GM23338 (cell line): Measurements from ENCODE around the gene COL4A2. TPM values are rescaled to one million over a fixed set of nuclear protein-coding genes. Genes with fewer than 3 reads are reported as not detected.

ENCODE experiments used
- ATAC-seq: fragments of 200-7000 bp; cut with Tn5 transposase; 3 replicates; pipeline ENCODE4 v1.9.1; 2020
- DNase-seq: peaks from one replicate; pipeline ENCODE4 v3.0.0-alpha.2; 2015; ENCODE audit warnings: low spot score
- H2AFZ ChIP-seq: fragments of 200-600 bp; sonication (generic); 2 replicates; pipeline ENCODE4 v1.8.0; 2016; ENCODE audit warnings: antibody characterized with exemption, mild to moderate bottlenecking, moderate library complexity
- H3F3A ChIP-seq: fragments of 200-600 bp; sonication (generic); replicated peaks from 2 replicates; pipeline ENCODE4 v1.8.0; 2017; ENCODE audit warnings: antibody characterized with exemption, mixed run types, low read depth
- H3K27ac ChIP-seq: fragments of 200-600 bp; sonication (generic); 2 replicates; pipeline ENCODE4 v1.6.1; 2016; ENCODE audit warnings: low read depth
- H3K27me3 ChIP-seq: fragments of 200-600 bp; sonication (generic); 2 replicates; pipeline ENCODE4 v1.8.0; 2016; ENCODE audit warnings: mild to moderate bottlenecking, mixed run types, moderate library complexity; ENCODE audit not compliant: insufficient read depth
- H3K36me3 ChIP-seq: fragments of 200-600 bp; sonication (generic); 2 replicates; pipeline ENCODE4 v1.8.0; 2016; ENCODE audit warnings: mild to moderate bottlenecking; ENCODE audit not compliant: insufficient read depth
- H3K4me1 ChIP-seq: fragments of 200-600 bp; sonication (generic); 2 replicates; pipeline ENCODE4 v1.8.0; 2016; ENCODE audit warnings: mild to moderate bottlenecking, moderate library complexity; ENCODE audit not compliant: insufficient read depth
- H3K4me2 ChIP-seq: fragments of 200-600 bp; sonication (generic); 2 replicates; pipeline ENCODE4 v1.7.1; 2017; ENCODE audit warnings: mixed run types
- H3K4me3 ChIP-seq: fragments of 200-600 bp; sonication (generic); 2 replicates; pipeline ENCODE4 v1.6.1; 2016; ENCODE audit warnings: mixed run types
- H3K79me2 ChIP-seq: fragments of 200-600 bp; sonication (generic); replicated peaks from 2 replicates; pipeline ENCODE4 v1.8.0; 2017; ENCODE audit warnings: mild to moderate bottlenecking; ENCODE audit not compliant: insufficient read depth
- H3K9me2 ChIP-seq: fragments of 200-600 bp; sonication (generic); 2 replicates; pipeline ENCODE4 v1.8.0; 2017; ENCODE audit not compliant: insufficient read depth
- H4K20me1 ChIP-seq: fragments of 200-600 bp; sonication (generic); replicated peaks from 2 replicates; pipeline ENCODE4 v1.8.0; 2017; ENCODE audit warnings: mild to moderate bottlenecking; ENCODE audit not compliant: insufficient read depth
- H3K27ac Mint-ChIP-seq: 2 replicates; pipeline ENCODE4 v1.8.0; 2020; ENCODE audit warnings: inconsistent platforms, mild to moderate bottlenecking, moderate library complexity, mixed read lengths
- H3K27me3 Mint-ChIP-seq: 3 replicates; pipeline ENCODE4 v1.8.0; 2022; ENCODE audit warnings: low read depth, mild to moderate bottlenecking, moderate library complexity, mixed read lengths, inconsistent platforms; ENCODE audit not compliant: insufficient read depth, poor library complexity
- H3K36me3 Mint-ChIP-seq: 3 replicates; pipeline ENCODE4 v1.8.0; 2021; ENCODE audit warnings: low read depth, mild to moderate bottlenecking, inconsistent platforms, moderate library complexity, mixed read lengths
- H3K4me1 Mint-ChIP-seq: 3 replicates; pipeline ENCODE4 v1.8.0; 2020; ENCODE audit warnings: mild to moderate bottlenecking, inconsistent platforms, mixed read lengths
- H3K4me3 Mint-ChIP-seq: 3 replicates; pipeline ENCODE4 v1.8.0; 2021; ENCODE audit warnings: moderate library complexity, mild to moderate bottlenecking, inconsistent platforms, mixed read lengths
- H3K9me3 Mint-ChIP-seq: 3 replicates; pipeline ENCODE4 v1.8.0; 2020; ENCODE audit warnings: moderate library complexity, mild to moderate bottlenecking, inconsistent platforms, mixed read lengths
- CREB1 ChIP-seq: fragments of 250-450 bp; sonication (Bioruptor Pico); IDR thresholded peaks from 2 replicates; pipeline ENCODE4 v1.5.0; 2020; ENCODE audit warnings: low read depth, mild to moderate bottlenecking, moderate library complexity
- EZH2 ChIP-seq: fragments of 200-600 bp; sonication (generic); IDR thresholded peaks from one replicate; pipeline ENCODE4 v1.8.0; 2017; ENCODE audit warnings: antibody characterized with exemption, mild to moderate bottlenecking, low read depth; ENCODE audit not compliant: unreplicated experiment
- EZH2phosphoT487 ChIP-seq: fragments of 200-600 bp; sonication (generic); IDR thresholded peaks from one replicate; pipeline ENCODE4 v1.8.1; 2018; ENCODE audit warnings: antibody characterized with exemption; ENCODE audit not compliant: unreplicated experiment
- JUNB ChIP-seq: IDR thresholded peaks from one replicate; pipeline ENCODE4 v1.6.1; 2016; ENCODE audit warnings: antibody characterized with exemption; ENCODE audit not compliant: unreplicated experiment
- NANOG ChIP-seq: IDR thresholded peaks from 2 replicates; pipeline ENCODE4 v1.6.1; 2016; ENCODE audit warnings: antibody characterized with exemption, borderline replicate concordance
- POLR2AphosphoS5 ChIP-seq: IDR thresholded peaks from 2 replicates; pipeline ENCODE4 v1.6.1; 2016; ENCODE audit warnings: antibody characterized with exemption, low read depth
- STAT1 ChIP-seq: IDR thresholded peaks from one replicate; pipeline ENCODE4 v1.6.1; 2016; ENCODE audit warnings: antibody characterized with exemption; ENCODE audit not compliant: unreplicated experiment
- ZNF114 ChIP-seq: fragments of 250-450 bp; sonication (Bioruptor Pico); IDR thresholded peaks from 2 replicates; pipeline ENCODE4 v1.5.0; 2020; ENCODE audit warnings: mild to moderate bottlenecking, moderate library complexity
- ZNF331 ChIP-seq: fragments of 250-450 bp; sonication (Bioruptor Pico); IDR thresholded peaks from 2 replicates; pipeline ENCODE4 v1.5.0; 2020; ENCODE audit warnings: low read depth, mild to moderate bottlenecking, moderate library complexity
- polyA plus RNA-seq: library from polyadenylated mRNA; unstranded; fragments of >200 nt; fragmentation: Nextera tagmentation; extraction: Ambion mirVana; gene quantifications from 2 replicates; pipeline ENCODE4 v1.2.1, GENCODE V29; 2016
- total RNA-seq: library from RNA; depleted of rRNA; stranded (reverse); fragments of >200 nt; shearing (Covaris generic); gene quantifications from 2 replicates; pipeline ENCODE4 v1.2.3, GENCODE V29; 2014
- TF ChIP-seq, protein P1 (sequence below), 2 experiments: fragments of 200-600 bp in 1 of 2; sonication (generic) in 1 of 2; conservative IDR thresholded peaks; 2 replicates each; pipeline versions ENCODE4 v1.5.1 to v1.6.1; 2016 to 2017; ENCODE audit warnings: antibody characterized with exemption in 2 of 2, low read depth in 2 of 2, mild to moderate bottlenecking in 2 of 2, moderate library complexity in 1 of 2
- TF ChIP-seq, protein P2 (sequence below): IDR thresholded peaks from 2 replicates; pipeline ENCODE4 v1.6.1; 2016; ENCODE audit warnings: antibody characterized with exemption
- TF ChIP-seq, protein P3 (sequence below): IDR thresholded peaks from one replicate; pipeline ENCODE4 v1.6.1; 2018; ENCODE audit warnings: antibody characterized with exemption; ENCODE audit not compliant: unreplicated experiment
- TF ChIP-seq, protein P4 (sequence below): fragments of 250-450 bp; sonication (Bioruptor Pico); IDR thresholded peaks from 2 replicates; pipeline ENCODE4 v1.5.0; 2020; ENCODE audit warnings: mild to moderate bottlenecking, moderate library complexity

Gene COL4A2
- total and polyA plus RNA-seq, 2 experiments from 2014 or later: 37.4 to 131 TPM

DNA sequence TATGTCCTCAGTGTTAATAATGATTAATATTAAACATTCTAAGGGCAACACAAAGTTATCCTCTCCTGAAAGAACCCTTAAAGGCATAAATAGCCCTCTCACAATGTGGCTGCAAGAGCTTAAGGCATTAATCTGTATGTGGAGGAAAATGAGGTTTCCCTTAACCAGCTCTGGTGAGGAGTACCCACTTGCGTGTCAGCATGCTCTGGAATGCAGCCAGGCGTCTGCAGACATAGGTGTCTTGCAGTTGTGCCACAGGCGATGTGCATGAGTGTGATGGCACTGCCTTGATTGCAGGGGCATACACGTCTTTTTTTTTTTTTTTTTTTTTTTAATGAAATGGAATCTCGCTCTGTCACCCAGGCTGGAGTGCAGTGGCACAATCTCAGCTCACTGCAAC is 162.5 kb downstream of the COL4A2 start:
- no peak overlapping the region for H3K4me3 Mint-ChIP-seq
- Histone ChIP-seq H3K36me3 (peaks cover 4% of the 10 kb centered on the region; the same call in 1 of the 2 replicates), H3K79me2 (no peaks in the 10 kb centered on the region), H3K4me1 (no peaks in the 10 kb centered on the region), H3K9me2 (no peaks in the 10 kb centered on the region), H3K27ac (no peak overlapping the region), H2AFZ (no peak overlapping the region), H3K4me3 (no peak overlapping the region), H3K27me3 (no peaks in the 10 kb centered on the region), H3K4me2 (no peak overlapping the region), H4K20me1 (no peaks in the 10 kb centered on the region), H3F3A (0 out of 2 replicates have a peak, but pooled peaks cover 2% of the 10 kb centered on the region)
- H3K27me3 Mint-ChIP-seq: peaks cover 5% of the 10 kb centered on the region
- peaks cover 42% of the 10 kb centered on the region for H3K36me3 Mint-ChIP-seq
- peaks cover 13% of the 10 kb centered on the region for H3K4me1 Mint-ChIP-seq
- no peaks in the 10 kb centered on the region for H3K9me3 Mint-ChIP-seq
- no peak overlapping the region for H3K27ac Mint-ChIP-seq
- no peak for DNase-seq
- TF ChIP-seq NANOG (no peak), EZH2phosphoT487 (no peak), STAT1 (no peak), ZNF114 (no peak), JUNB (no peak), CREB1 (no peak), EZH2 (no peak), POLR2AphosphoS5 (no peak), ZNF331 (CRISPR knock-in tag) (no peak)
- TF ChIP-seq, protein P1, sequence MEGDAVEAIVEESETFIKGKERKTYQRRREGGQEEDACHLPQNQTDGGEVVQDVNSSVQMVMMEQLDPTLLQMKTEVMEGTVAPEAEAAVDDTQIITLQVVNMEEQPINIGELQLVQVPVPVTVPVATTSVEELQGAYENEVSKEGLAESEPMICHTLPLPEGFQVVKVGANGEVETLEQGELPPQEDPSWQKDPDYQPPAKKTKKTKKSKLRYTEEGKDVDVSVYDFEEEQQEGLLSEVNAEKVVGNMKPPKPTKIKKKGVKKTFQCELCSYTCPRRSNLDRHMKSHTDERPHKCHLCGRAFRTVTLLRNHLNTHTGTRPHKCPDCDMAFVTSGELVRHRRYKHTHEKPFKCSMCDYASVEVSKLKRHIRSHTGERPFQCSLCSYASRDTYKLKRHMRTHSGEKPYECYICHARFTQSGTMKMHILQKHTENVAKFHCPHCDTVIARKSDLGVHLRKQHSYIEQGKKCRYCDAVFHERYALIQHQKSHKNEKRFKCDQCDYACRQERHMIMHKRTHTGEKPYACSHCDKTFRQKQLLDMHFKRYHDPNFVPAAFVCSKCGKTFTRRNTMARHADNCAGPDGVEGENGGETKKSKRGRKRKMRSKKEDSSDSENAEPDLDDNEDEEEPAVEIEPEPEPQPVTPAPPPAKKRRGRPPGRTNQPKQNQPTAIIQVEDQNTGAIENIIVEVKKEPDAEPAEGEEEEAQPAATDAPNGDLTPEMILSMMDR (conservative IDR thresholded peaks at IDR 0.05; ENCODE audit: low read depth in 2 of 2): no peak
- TF ChIP-seq, protein P2, sequence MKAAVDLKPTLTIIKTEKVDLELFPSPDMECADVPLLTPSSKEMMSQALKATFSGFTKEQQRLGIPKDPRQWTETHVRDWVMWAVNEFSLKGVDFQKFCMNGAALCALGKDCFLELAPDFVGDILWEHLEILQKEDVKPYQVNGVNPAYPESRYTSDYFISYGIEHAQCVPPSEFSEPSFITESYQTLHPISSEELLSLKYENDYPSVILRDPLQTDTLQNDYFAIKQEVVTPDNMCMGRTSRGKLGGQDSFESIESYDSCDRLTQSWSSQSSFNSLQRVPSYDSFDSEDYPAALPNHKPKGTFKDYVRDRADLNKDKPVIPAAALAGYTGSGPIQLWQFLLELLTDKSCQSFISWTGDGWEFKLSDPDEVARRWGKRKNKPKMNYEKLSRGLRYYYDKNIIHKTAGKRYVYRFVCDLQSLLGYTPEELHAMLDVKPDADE: no peak
- TF ChIP-seq, protein P3, sequence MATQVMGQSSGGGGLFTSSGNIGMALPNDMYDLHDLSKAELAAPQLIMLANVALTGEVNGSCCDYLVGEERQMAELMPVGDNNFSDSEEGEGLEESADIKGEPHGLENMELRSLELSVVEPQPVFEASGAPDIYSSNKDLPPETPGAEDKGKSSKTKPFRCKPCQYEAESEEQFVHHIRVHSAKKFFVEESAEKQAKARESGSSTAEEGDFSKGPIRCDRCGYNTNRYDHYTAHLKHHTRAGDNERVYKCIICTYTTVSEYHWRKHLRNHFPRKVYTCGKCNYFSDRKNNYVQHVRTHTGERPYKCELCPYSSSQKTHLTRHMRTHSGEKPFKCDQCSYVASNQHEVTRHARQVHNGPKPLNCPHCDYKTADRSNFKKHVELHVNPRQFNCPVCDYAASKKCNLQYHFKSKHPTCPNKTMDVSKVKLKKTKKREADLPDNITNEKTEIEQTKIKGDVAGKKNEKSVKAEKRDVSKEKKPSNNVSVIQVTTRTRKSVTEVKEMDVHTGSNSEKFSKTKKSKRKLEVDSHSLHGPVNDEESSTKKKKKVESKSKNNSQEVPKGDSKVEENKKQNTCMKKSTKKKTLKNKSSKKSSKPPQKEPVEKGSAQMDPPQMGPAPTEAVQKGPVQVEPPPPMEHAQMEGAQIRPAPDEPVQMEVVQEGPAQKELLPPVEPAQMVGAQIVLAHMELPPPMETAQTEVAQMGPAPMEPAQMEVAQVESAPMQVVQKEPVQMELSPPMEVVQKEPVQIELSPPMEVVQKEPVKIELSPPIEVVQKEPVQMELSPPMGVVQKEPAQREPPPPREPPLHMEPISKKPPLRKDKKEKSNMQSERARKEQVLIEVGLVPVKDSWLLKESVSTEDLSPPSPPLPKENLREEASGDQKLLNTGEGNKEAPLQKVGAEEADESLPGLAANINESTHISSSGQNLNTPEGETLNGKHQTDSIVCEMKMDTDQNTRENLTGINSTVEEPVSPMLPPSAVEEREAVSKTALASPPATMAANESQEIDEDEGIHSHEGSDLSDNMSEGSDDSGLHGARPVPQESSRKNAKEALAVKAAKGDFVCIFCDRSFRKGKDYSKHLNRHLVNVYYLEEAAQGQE: no peak
- TF ChIP-seq, protein P4, sequence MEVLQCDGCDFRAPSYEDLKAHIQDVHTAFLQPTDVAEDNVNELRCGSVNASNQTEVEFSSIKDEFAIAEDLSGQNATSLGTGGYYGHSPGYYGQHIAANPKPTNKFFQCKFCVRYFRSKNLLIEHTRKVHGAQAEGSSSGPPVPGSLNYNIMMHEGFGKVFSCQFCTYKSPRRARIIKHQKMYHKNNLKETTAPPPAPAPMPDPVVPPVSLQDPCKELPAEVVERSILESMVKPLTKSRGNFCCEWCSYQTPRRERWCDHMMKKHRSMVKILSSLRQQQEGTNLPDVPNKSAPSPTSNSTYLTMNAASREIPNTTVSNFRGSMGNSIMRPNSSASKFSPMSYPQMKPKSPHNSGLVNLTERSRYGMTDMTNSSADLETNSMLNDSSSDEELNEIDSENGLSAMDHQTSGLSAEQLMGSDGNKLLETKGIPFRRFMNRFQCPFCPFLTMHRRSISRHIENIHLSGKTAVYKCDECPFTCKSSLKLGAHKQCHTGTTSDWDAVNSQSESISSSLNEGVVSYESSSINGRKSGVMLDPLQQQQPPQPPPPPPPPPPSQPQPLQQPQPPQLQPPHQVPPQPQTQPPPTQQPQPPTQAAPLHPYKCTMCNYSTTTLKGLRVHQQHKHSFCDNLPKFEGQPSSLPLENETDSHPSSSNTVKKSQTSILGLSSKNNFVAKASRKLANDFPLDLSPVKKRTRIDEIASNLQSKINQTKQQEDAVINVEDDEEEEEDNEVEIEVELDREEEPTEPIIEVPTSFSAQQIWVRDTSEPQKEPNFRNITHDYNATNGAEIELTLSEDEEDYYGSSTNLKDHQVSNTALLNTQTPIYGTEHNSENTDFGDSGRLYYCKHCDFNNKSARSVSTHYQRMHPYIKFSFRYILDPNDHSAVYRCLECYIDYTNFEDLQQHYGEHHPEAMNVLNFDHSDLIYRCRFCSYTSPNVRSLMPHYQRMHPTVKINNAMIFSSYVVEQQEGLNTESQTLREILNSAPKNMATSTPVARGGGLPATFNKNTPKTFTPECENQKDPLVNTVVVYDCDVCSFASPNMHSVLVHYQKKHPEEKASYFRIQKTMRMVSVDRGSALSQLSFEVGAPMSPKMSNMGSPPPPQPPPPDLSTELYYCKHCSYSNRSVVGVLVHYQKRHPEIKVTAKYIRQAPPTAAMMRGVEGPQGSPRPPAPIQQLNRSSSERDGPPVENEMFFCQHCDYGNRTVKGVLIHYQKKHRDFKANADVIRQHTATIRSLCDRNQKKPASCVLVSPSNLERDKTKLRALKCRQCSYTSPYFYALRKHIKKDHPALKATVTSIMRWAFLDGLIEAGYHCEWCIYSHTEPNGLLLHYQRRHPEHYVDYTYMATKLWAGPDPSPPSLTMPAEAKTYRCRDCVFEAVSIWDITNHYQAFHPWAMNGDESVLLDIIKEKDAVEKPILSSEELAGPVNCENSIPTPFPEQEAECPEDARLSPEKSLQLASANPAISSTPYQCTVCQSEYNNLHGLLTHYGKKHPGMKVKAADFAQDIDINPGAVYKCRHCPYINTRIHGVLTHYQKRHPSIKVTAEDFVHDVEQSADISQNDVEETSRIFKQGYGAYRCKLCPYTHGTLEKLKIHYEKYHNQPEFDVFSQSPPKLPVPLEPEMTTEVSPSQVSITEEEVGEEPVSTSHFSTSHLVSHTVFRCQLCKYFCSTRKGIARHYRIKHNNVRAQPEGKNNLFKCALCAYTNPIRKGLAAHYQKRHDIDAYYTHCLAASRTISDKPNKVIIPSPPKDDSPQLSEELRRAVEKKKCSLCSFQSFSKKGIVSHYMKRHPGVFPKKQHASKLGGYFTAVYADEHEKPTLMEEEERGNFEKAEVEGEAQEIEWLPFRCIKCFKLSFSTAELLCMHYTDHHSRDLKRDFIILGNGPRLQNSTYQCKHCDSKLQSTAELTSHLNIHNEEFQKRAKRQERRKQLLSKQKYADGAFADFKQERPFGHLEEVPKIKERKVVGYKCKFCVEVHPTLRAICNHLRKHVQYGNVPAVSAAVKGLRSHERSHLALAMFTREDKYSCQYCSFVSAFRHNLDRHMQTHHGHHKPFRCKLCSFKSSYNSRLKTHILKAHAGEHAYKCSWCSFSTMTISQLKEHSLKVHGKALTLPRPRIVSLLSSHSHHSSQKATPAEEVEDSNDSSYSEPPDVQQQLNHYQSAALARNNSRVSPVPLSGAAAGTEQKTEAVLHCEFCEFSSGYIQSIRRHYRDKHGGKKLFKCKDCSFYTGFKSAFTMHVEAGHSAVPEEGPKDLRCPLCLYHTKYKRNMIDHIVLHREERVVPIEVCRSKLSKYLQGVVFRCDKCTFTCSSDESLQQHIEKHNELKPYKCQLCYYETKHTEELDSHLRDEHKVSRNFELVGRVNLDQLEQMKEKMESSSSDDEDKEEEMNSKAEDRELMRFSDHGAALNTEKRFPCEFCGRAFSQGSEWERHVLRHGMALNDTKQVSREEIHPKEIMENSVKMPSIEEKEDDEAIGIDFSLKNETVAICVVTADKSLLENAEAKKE (CRISPR knock-in tag): no peak
- ATAC-seq: no peak
